Measurements from ENCODE around the gene HDAC10.

GRCh38 chr22:50204571-50204970, 46.5 kb downstream of the HDAC10 start:
- TF ChIP-seq CTCF (IDR thresholded peaks at IDR 0.05) (no peak), POLR2AphosphoS5 (IDR thresholded peaks at IDR 0.05) (no peak)

Measured in suprapubic skin (tissue), 3 donors.